Loucy (cell line): ENCODE results near the gene FBLN5.

Experiments used
- CTCF ChIP-seq: fragments of 200-600 bp; sonication (generic); conservative IDR thresholded peaks from 2 replicates; pipeline ENCODE4 v1.5.1; 2014; ENCODE audit warnings: mild to moderate bottlenecking, antibody characterized with exemption, low read length
- EZH2phosphoT487 ChIP-seq: fragments of 200-600 bp; IDR thresholded peaks from 2 replicates; pipeline ENCODE4 v1.6.1; 2018; ENCODE audit warnings: antibody characterized with exemption, mild to moderate bottlenecking, moderate library complexity, borderline replicate concordance

- TF ChIP-seq CTCF = no peak
- no peak for TF ChIP-seq EZH2phosphoT487
Observed at GRCh38 chr14:91896419-91896818, 51.1 kb downstream of the FBLN5 start.
